Measurements from ENCODE around the gene MND1. TPM values are rescaled to one million over a fixed set of nuclear protein-coding genes. Genes with fewer than 3 reads are reported as not detected.

The MND1 gene
- total RNA-seq, 1 donor from 2014 or later = 2.3 TPM

GRCh38 chr4:153348006-153348405 lies 3.5 kb downstream of the MND1 start:
- H3K27me3 ChIP-seq (ENCODE audit: control insufficient read depth, insufficient read depth, low read length) = no peaks in the 10 kb centered on the region
- no peak for DNase-seq (ENCODE audit: low read depth)
- H3K36me3 ChIP-seq (ENCODE audit: control insufficient read depth, insufficient read depth, low read length) = no peaks in the 10 kb centered on the region
- no peak for TF ChIP-seq CTCF (IDR thresholded peaks at IDR 0.05; ENCODE audit: insufficient read depth, low read length, poor library complexity, severe bottlenecking)
- H3K4me3 ChIP-seq (ENCODE audit: low read depth, low read length) = no peak overlapping the region

GRCh38 chr4:153349206-153349805 lies 4.8 kb downstream of the MND1 start:
- Histone ChIP-seq H3K27me3 (ENCODE audit: control insufficient read depth, insufficient read depth, low read length) (no peaks in the 10 kb centered on the region), H3K4me3 (ENCODE audit: low read depth, low read length) (no peak overlapping the region), H3K36me3 (ENCODE audit: control insufficient read depth, insufficient read depth, low read length) (no peaks in the 10 kb centered on the region)
- DNase-seq (ENCODE audit: low read depth) = no peak
- no peak for TF ChIP-seq CTCF (IDR thresholded peaks at IDR 0.05; ENCODE audit: insufficient read depth, low read length, poor library complexity, severe bottlenecking)

GRCh38 chr4:153362184-153362583 lies 17.7 kb downstream of the MND1 start:
- Histone ChIP-seq H3K4me3 (ENCODE audit: low read depth, low read length) (no peak overlapping the region), H3K27me3 (ENCODE audit: control insufficient read depth, insufficient read depth, low read length) (no peaks in the 10 kb centered on the region), H3K36me3 (ENCODE audit: control insufficient read depth, insufficient read depth, low read length) (no peaks in the 10 kb centered on the region)
- TF ChIP-seq CTCF (IDR thresholded peaks at IDR 0.05; ENCODE audit: insufficient read depth, low read length, poor library complexity, severe bottlenecking) = no peak
- peak; percentile 31 for DNase-seq (ENCODE audit: low read depth)

- no peak overlapping the region for H3K4me3 ChIP-seq (ENCODE audit: low read depth, low read length)
- DNase-seq (ENCODE audit: low read depth) = no peak
- no peaks in the 10 kb centered on the region for H3K36me3 ChIP-seq (ENCODE audit: control insufficient read depth, insufficient read depth, low read length)
- H3K27me3 ChIP-seq (ENCODE audit: control insufficient read depth, insufficient read depth, low read length) = no peaks in the 10 kb centered on the region
- TF ChIP-seq CTCF (IDR thresholded peaks at IDR 0.05; ENCODE audit: insufficient read depth, low read length, poor library complexity, severe bottlenecking) = no peak
These were observed 19.6 kb downstream of the MND1 start for GRCh38 chr4:153364061-153364460.

GRCh38 chr4:153365003-153365402 lies 20.5 kb downstream of the MND1 start:
- TF ChIP-seq CTCF (IDR thresholded peaks at IDR 0.05; ENCODE audit: insufficient read depth, low read length, poor library complexity, severe bottlenecking) = no peak
- H3K36me3 ChIP-seq (ENCODE audit: control insufficient read depth, insufficient read depth, low read length) = no peaks in the 10 kb centered on the region
- H3K4me3 ChIP-seq (ENCODE audit: low read depth, low read length) = no peak overlapping the region
- DNase-seq (ENCODE audit: low read depth) = no peak
- H3K27me3 ChIP-seq (ENCODE audit: control insufficient read depth, insufficient read depth, low read length) = no peaks in the 10 kb centered on the region

- Histone ChIP-seq H3K27me3 (ENCODE audit: control insufficient read depth, insufficient read depth, low read length) (no peaks in the 10 kb centered on the region), H3K36me3 (ENCODE audit: control insufficient read depth, insufficient read depth, low read length) (no peaks in the 10 kb centered on the region), H3K4me3 (ENCODE audit: low read depth, low read length) (no peak overlapping the region)
- DNase-seq (ENCODE audit: low read depth) = no peak
- TF ChIP-seq CTCF (IDR thresholded peaks at IDR 0.05; ENCODE audit: insufficient read depth, low read length, poor library complexity, severe bottlenecking) = no peak
These were observed 22.0 kb downstream of the MND1 start for GRCh38 chr4:153366486-153366885.

Data from kidney epithelial cell (primary cell).